Islet of Langerhans (tissue), 1 donor: ENCODE results near the gene FAM200C.

Experiments used
- FAIRE-seq: peaks from one replicate; lab custom pipeline; 2011; peaks lifted over from hg19 to GRCh38; lab: Jason Lieb, UNC

The FAM200C gene

GRCh38 chr5:160419458-160420330, 19.8 kb upstream of the FAM200C start:
- FAIRE-seq, result peak; percentile 91

- peak; percentile 81 for FAIRE-seq
Measured at GRCh38 chr5:160418561-160419457, 19.0 kb upstream of the FAM200C start, which contains the start of gene SLU7. Gene SLU7, minus strand, starts transcription at chr5:160419081. Its CDS starts 3,787 bp downstream, at chr5:160415294.

GRCh38 chr5:160398806-160399205, 1.0 kb downstream of the FAM200C start:
- no peak for FAIRE-seq

- no peak for FAIRE-seq
Measured at GRCh38 chr5:160397492-160397891, 2.4 kb downstream of the FAM200C start.

GRCh38 chr5:160395111-160395510, 4.7 kb downstream of the FAM200C start:
- no peak for FAIRE-seq

GRCh38 chr5:160390787-160391696, 8.8 kb downstream of the FAM200C start:
- peak; percentile 90 for FAIRE-seq

GRCh38 chr5:160387445-160387844, 12.4 kb downstream of the FAM200C start:
- FAIRE-seq, result no peak

GRCh38 chr5:160385496-160385895, 14.4 kb downstream of the FAM200C start:
- FAIRE-seq, result no peak

GRCh38 chr5:160384681-160385080, 15.2 kb downstream of the FAM200C start:
- FAIRE-seq, result no peak

GRCh38 chr5:160382346-160382745, 17.5 kb downstream of the FAM200C start:
- no peak for FAIRE-seq

GRCh38 chr5:160380041-160380440, 19.8 kb downstream of the FAM200C start:
- no peak for FAIRE-seq

GRCh38 chr5:160379511-160379910, 20.3 kb downstream of the FAM200C start:
- no peak for FAIRE-seq

- FAIRE-seq, result no peak
Measured at GRCh38 chr5:160378330-160378729, 21.5 kb downstream of the FAM200C start.

GRCh38 chr5:160377651-160378050, 22.2 kb downstream of the FAM200C start:
- FAIRE-seq, result no peak

GRCh38 chr5:160376416-160376815, 23.4 kb downstream of the FAM200C start:
- no peak for FAIRE-seq

- FAIRE-seq, result no peak
Measured at GRCh38 chr5:160375701-160376100, 24.2 kb downstream of the FAM200C start.

- no peak for FAIRE-seq
Measured at GRCh38 chr5:160375166-160375565, 24.7 kb downstream of the FAM200C start.

- no peak for FAIRE-seq
Measured at GRCh38 chr5:160371294-160371693, 28.6 kb downstream of the FAM200C start.

GRCh38 chr5:160370713-160371034, 29.2 kb downstream of the FAM200C start:
- no peak for FAIRE-seq

GRCh38 chr5:160369990-160370712, 29.7 kb downstream of the FAM200C start, which contains the start of gene C1QTNF2:
Gene C1QTNF2, minus strand, starts transcription at chr5:160370626. Its CDS starts 15,615 bp downstream, at chr5:160355011.
- no peak for FAIRE-seq

- FAIRE-seq, result no peak
Measured at GRCh38 chr5:160367885-160368284, 32.0 kb downstream of the FAM200C start.
